Adrenal gland (tissue), 5 donors: ENCODE data around the gene SCG5.

ENCODE experiments used
- CTCF ChIP-seq, 6 experiments: fragments of 450-650 bp in 4 of 6; fragments of 200-600 bp in 2 of 6; sonication (generic) in 1 of 6; IDR thresholded peaks; 1 replicate in 5 of 6; 2 replicates in 1 of 6; pipeline versions ENCODE4 v1.5.1 to v1.8.0; 2016 to 2021; ENCODE audit warnings: antibody characterized with exemption in 6 of 6, mild to moderate bottlenecking in 2 of 6, moderate library complexity in 1 of 6
- POLR2A ChIP-seq, 2 donors: fragments of 450-650 bp; IDR thresholded peaks; one replicate each; pipeline ENCODE4 v1.6.1; 2017; ENCODE audit warnings: antibody characterized with exemption in 2 of 2, mild to moderate bottlenecking in 2 of 2, moderate library complexity in 1 of 2
- donor health status: DM: no; HTN: no; CAD: no.

- no peak for TF ChIP-seq CTCF (IDR thresholded peaks at IDR 0.05)
- TF ChIP-seq POLR2A (IDR thresholded peaks at IDR 0.05) = no peak
Observed at GRCh38 chr15:32691689-32692038, 50.2 kb downstream of the SCG5 start.
